Neural cell (in vitro differentiated cells): ENCODE data around the gene ARSB.

Experiments used
- CTCF ChIP-seq: fragments of 450-650 bp; IDR thresholded peaks from 2 replicates; pipeline ENCODE4 v1.5.1; 2014; ENCODE audit warnings: antibody characterized with exemption, mild to moderate bottlenecking, moderate library complexity; ENCODE audit not compliant: poor library complexity, severe bottlenecking
- EP300 ChIP-seq: fragments of 450-650 bp; conservative IDR thresholded peaks from 2 replicates; pipeline ENCODE4 v1.6.1; 2014; ENCODE audit warnings: antibody characterized with exemption, mild to moderate bottlenecking, moderate library complexity; ENCODE audit not compliant: poor library complexity, severe bottlenecking
- EZH2 ChIP-seq: fragments of 200-600, 300-800 bp; shearing (Covaris generic), sonication (generic); IDR thresholded peaks from 2 replicates; pipeline ENCODE4 v1.6.1; 2014; ENCODE audit warnings: antibody characterized with exemption, low read length, borderline replicate concordance, mild to moderate bottlenecking; ENCODE audit not compliant: insufficient read depth, poor library complexity, severe bottlenecking
- MXI1 ChIP-seq: fragments of 450-650 bp; conservative IDR thresholded peaks from 2 replicates; pipeline ENCODE4 v1.6.1; 2014; ENCODE audit warnings: antibody characterized with exemption, mild to moderate bottlenecking; ENCODE audit not compliant: poor library complexity, severe bottlenecking
- POLR2AphosphoS5 ChIP-seq: IDR thresholded peaks from 2 replicates; pipeline ENCODE4 v1.6.1; 2012
- RAD21 ChIP-seq: fragments of 450-650 bp; conservative IDR thresholded peaks from 2 replicates; pipeline ENCODE4 v1.6.1; 2014; ENCODE audit warnings: antibody characterized with exemption, mild to moderate bottlenecking, moderate library complexity
- REST ChIP-seq: IDR thresholded peaks from 2 replicates; pipeline ENCODE4 v1.6.1; 2012; ENCODE audit warnings: borderline replicate concordance
- SMC3 ChIP-seq: fragments of 450-650 bp; conservative IDR thresholded peaks from 2 replicates; pipeline ENCODE4 v1.6.1; 2014; ENCODE audit warnings: antibody characterized with exemption, mild to moderate bottlenecking, moderate library complexity; ENCODE audit not compliant: poor library complexity
- TAF1 ChIP-seq: IDR thresholded peaks from 2 replicates; pipeline ENCODE4 v1.6.1; 2012; ENCODE audit warnings: low read depth

GRCh38 chr5:78765756-78766411 is 219.2 kb downstream of the ARSB start:
- no peak for TF ChIP-seq EP300
- no peak for TF ChIP-seq EZH2
- TF ChIP-seq CTCF, result no peak
- TF ChIP-seq SMC3, result no peak
- TF ChIP-seq POLR2AphosphoS5, result no peak
- TF ChIP-seq MXI1, result no peak
- TF ChIP-seq REST, result no peak
- no peak for TF ChIP-seq TAF1
- TF ChIP-seq RAD21, result no peak
